NCI-H2171 treated with DMSO at 0.1 percent for 48 hours (cell line): ENCODE measurements around the gene DDX51.
"Not testable (repeated sequence)": the region's sequence is repeated elsewhere in the genome, so short reads cannot be mapped to it uniquely, and the experiment has no call there.

ENCODE experiments used
- DNase-seq: peaks from one replicate; lab custom pipeline; 2025; lab: John Stamatoyannopoulos, UW

The DDX51 gene

DNA sequence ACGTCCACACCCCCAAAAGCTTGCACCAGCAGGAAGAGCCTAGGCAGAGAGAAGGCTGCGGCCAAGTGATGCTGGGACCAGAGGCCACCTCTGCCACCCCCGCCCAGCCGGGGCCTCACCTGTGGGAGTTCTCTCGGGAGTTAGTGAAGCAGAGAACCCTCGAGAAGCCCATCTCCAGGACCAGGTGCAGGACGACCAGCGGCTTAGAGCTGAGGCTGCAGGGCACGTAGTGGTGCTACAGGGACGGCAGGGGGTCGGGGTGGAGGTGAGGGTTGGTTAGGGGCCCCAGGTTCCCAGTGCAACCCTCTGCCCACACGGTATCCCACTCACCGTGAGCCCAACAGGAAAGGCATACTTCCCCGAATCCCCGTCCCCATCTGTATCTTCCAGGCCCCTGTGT is 3.6 kb downstream of the DDX51 start:
- DNase-seq: no peak

GRCh38 chr12:132139912-132140311 is 4.2 kb downstream of the DDX51 start:
- no peak for DNase-seq

DNA sequence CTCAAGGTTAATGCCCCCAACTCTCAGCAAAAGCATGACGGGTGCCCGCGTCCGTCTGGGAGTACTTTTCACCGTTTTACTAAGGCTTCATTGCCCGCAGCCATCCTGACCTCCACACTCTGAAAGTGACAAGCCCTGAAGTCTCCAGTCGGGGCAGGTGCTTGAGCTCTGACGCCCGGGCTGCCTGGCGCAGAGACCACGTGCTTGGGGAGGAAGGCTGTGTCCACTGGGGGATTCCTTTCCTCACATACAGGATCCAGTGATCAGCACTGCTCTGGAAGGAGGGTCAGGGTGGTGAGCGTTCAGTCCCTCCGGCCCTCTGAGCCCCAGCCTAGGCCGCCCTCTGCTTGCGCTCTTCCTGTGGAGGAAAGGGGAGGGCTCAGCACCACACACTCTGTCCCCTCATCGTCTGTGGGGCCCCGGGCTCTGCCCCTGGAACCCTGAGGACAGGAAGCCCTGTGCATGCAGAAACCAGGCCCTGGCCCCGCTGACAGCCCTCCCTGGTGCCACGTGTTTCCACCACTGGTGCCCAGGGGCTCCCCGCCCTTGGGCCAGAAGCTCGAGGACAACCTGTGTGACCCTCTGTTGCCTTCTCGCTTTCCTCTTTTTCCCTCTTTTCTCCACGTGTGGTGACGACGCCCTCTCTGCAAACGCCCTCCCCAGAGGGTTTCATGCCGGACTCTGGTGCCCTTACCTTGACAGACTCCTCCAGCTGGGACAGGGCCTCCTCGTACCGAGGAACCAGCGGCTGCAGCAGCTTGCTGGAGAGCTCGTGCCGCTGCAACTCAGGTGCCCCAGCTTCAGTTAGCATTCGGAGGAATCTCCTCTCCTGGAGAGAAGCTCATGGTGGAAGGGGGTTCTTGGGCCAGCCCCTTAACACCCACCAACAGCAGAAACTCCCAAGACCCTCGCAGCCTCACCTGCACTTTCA is 4.9 kb downstream of the DDX51 start:
- DNase-seq: no peak

- no peak for DNase-seq
Measured at GRCh38 chr12:132137483-132138125, 6.5 kb downstream of the DDX51 start.

DNA sequence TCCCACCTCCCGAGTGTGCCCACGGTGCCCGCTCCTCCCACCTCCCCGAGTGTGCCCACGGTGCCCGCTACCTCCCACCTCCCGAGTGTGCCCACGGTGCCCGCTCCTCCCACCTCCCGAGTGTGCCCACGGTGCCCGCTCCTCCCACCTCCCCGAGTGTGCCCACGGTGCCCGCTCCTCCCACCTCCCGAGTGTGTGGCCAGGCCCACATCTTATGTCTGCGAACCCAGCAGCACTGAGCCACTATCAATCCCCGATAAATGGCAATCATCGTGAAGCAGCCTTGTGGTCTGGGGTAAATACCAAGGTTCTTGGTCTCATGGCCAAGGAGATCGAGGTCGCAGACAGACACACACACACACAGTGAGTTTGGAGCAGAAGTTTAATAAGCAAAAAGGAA is 7.9 kb downstream of the DDX51 start:
- not testable (repeated sequence) for DNase-seq

GRCh38 chr12:132134653-132135183 is 9.4 kb downstream of the DDX51 start:
- DNase-seq: not testable (repeated sequence)

DNA sequence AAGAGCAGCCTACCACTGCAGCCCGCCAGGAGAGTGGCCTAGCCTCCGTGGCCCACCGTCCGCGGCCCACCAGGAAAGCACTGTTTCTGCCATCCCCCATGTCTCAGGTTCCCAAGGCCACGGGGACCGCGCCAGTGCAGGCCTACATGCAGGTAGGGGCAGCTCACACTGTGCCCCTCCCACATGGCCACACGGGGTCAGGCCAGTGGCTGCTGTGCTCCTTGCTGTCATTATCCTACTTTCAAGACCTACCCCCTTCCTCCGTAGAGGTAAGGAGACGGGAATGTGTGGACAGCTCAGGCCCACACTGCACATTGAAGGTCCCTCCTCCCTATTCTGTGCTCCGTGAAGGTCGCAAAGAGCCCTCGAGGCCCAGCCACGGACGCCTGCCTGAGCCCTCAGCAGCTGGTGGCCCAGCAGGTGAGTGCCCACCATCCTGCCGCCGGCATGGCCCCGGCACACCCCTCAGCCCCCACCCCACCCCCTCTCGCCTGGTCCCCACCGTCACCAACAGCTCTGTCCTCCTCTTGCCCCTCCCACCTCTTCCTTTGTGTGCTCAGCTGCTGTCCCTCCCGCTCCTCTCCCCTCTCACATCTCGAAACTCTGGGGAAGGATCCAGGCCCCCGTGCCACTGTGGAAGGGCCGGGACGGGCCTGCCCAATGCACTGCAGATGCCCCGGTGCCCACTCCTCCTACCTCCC is 10.0 kb downstream of the DDX51 start:
- DNase-seq: peak; percentile 29

DNA sequence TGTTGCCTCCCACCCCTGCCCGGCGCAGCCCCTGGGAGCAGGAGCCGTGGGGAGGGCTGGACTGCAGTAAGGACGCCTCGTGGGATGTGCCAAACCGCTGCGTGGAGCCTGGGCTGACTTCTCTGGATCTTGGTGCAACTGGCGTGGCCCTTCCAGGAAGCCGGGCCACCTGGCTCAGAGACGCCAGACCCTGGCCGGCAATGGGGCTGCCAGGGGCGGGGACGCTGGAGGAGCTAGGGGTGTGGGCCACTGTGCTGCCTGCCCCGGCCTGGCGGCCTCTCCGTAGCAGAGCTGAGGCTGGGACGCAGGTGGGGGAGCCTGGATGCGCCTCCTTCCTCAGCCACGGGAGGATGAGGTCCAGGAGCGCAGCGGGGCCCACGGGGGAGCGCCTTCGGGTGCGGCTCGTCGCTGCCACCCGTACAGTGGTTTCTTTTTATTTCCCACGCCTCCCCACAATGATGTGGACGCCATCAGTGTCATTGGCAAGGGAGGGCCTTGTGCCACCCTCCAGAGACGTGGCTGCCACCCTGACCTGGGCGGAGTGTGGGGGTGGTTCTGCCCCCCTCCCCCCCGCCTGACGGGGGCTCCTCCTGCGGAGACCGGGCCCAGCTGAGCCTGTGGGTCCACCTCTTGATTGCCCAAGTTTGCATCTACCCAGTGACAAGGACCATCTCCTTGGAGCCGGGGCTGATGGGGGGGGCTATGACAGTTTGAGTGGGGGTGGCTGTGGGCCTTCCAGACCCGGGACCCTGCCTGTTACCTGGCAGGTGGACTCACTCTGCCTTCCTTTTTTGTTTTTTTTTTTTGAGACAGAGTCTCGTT is 11.3 kb downstream of the DDX51 start:
- DNase-seq: no peak

GRCh38 chr12:132131952-132132351 is 12.2 kb downstream of the DDX51 start:
- DNase-seq: no peak

DNA sequence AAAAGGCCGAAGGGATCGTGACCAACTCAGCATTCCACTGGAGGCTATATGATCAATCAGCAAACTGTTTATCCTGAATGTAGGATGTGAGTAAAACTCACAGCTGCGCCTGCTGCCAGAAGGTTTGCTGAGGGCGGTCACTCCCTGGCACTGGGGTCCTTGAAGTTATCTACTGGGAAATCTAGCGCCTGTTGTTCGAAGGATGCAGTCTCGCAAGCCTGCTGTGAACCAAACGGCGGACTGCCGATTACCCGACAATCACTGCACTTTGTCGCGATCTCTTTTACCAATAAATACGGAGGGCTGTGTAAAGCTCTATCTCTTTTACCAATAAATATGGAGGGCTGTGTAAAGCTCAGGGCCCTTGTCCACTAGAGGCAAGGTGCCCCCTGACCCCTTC is 12.9 kb downstream of the DDX51 start:
- no peak for DNase-seq

- no peak for DNase-seq
Measured at GRCh38 chr12:132130690-132131089, 13.4 kb downstream of the DDX51 start.

DNA sequence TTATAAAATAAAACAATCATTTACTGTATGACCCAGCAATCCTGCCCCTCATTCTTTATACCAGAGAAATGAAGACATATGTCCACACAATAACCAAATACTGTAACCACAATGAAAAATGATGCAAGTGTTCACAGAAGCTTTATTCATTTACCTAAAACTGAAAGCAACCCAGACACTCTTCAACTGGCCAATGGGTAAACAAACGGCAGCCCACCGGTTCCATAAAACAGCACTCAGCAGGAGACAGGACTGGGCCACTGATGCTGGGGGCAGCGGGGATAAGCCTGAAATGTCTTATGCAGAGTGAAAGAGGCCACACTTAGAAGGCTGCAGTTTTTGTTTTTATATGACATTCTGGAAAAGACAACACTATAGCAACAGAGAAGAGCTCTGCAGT is 15.1 kb downstream of the DDX51 start:
- DNase-seq: no peak

DNA sequence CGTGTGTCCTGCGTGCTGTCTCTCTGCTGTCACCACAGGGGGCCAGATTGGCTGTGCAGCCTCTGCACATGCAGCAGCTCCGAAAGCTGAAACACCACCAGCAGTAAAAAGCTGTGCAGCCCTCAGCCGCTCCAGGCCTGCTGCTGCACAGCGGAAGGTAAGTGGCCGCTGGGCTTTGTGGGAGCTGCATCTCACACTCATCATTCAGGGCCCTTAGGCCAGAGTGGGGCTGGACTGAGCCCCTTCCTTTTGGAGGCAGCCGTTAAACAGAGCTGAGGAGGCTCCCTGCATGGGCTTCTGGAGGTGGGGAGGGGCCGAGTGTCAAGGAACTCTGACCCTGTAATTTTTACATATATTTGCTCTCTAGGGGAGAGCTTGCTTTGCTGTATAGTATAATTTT is 17.1 kb downstream of the DDX51 start:
- DNase-seq: no peak

- no peak for DNase-seq
Measured at GRCh38 chr12:132125736-132126135, 18.4 kb downstream of the DDX51 start.

GRCh38 chr12:132124766-132125425 is 19.2 kb downstream of the DDX51 start:
- no peak for DNase-seq

GRCh38 chr12:132123970-132124765 is 20.0 kb downstream of the DDX51 start:
- no peak for DNase-seq

DNA sequence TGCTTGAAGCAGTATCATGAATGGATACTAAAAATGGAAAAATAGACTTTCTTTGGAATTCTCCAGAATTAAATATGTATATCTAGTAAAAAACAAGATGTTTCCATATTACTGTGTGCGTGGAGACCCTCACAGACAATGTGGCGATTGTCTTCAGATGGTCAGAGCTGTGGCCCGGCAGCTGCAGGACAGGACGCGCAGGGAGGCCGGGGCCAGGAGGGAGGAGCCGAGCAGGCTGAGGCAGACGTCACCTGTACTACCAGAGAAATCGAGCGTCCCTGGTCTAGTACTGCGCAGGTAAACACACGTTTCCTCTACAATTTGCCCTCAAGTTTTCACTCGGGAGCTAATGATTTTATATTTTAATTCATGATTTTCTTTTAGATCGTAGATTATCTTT is 22.8 kb downstream of the DDX51 start:
- DNase-seq: no peak

DNA sequence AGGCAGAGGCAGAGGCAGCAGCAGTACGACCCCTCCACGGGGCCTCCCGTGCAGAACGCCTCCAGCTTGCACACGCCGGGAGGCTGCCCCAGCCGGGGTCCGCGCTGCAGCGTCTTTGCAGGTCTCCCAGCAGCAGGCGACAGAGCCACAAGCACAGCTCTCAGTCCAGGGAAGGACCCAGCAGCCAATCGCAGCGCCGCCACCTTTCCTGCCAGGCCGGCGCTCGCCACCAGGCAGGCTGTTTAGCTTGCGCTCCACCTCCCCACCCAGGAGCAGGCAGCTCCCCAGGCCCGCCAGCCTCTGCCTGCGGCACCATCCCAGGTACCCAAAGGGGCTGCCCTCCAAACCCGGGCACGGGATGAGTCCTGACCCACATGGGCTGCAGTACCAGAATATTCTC is 25.2 kb downstream of the DDX51 start:
- DNase-seq: no peak

DNA sequence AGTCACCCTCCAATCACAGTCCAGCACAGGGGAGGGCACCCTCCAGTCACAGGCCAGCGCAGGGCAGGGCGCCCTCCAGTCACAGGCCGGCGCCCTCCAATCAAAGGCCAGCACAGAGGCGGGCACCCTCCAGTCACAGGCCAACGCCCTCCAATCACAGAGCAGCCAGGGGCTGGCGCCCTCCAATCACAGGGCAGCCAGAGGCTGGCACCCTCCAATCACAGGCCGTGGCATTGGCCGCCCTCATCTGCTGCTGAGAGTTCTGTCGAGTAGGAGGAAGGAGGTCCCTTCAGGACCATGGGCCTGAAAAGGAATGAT is 26.6 kb downstream of the DDX51 start:
- DNase-seq: no peak
